ENCODE results near the gene PITPNC1.

- TF ChIP-seq, protein P1, sequence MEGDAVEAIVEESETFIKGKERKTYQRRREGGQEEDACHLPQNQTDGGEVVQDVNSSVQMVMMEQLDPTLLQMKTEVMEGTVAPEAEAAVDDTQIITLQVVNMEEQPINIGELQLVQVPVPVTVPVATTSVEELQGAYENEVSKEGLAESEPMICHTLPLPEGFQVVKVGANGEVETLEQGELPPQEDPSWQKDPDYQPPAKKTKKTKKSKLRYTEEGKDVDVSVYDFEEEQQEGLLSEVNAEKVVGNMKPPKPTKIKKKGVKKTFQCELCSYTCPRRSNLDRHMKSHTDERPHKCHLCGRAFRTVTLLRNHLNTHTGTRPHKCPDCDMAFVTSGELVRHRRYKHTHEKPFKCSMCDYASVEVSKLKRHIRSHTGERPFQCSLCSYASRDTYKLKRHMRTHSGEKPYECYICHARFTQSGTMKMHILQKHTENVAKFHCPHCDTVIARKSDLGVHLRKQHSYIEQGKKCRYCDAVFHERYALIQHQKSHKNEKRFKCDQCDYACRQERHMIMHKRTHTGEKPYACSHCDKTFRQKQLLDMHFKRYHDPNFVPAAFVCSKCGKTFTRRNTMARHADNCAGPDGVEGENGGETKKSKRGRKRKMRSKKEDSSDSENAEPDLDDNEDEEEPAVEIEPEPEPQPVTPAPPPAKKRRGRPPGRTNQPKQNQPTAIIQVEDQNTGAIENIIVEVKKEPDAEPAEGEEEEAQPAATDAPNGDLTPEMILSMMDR (IDR thresholded peaks at IDR 0.05): no peak
- no peak for TF ChIP-seq POLR2A (IDR thresholded peaks at IDR 0.05)
Measured at GRCh38 chr17:67644061-67644460, 267.0 kb downstream of the PITPNC1 start.

Measured in Peyer's patch (tissue), 4 donors.